GM19324 (cell line): ENCODE measurements around the gene COL9A3.

Source experiments
- ATAC-seq: cut with Tn5 transposase; IDR thresholded peaks from one replicate; pipeline ENCODE4 v1.9.1; 2021; ENCODE audit warnings: mild to moderate bottlenecking, moderate library complexity; ENCODE audit not compliant: unreplicated experiment, low FRiP score

COL9A3 gene

GRCh38 chr20:62795023-62795761 lies 21.7 kb upstream of the COL9A3 start:
- no peak for ATAC-seq

- ATAC-seq = no peak
Measured at GRCh38 chr20:62796699-62797491, 20.0 kb upstream of the COL9A3 start.

- no peak for ATAC-seq
Measured at GRCh38 chr20:62797671-62798532, 18.9 kb upstream of the COL9A3 start.

GRCh38 chr20:62799036-62799435 lies 17.8 kb upstream of the COL9A3 start:
- no peak for ATAC-seq

DNA sequence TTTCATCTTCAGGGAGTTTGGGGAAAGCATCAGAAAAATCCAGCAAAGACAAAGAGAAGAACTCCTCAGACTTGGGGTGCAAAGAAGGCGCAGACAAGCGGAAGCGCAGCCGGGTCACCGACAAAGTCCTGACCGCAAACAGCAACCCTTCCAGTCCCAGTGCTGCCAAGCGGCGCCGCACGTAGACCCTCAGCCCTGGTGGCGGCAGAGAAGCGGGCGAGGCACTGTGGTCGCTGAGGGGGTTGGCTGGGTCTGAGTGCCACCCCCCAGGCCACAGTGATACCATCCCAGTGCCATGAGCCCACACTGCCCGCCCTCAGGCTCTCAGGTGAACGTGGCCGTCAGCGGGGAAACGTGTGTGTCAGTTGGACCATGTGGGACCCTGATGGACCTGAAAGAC lies 17.4 kb upstream of the COL9A3 start:
- no peak for ATAC-seq

- ATAC-seq = no peak
Measured at GRCh38 chr20:62799873-62800272, 17.0 kb upstream of the COL9A3 start.

- ATAC-seq = no peak
Measured at GRCh38 chr20:62800314-62801259, 16.3 kb upstream of the COL9A3 start.

DNA sequence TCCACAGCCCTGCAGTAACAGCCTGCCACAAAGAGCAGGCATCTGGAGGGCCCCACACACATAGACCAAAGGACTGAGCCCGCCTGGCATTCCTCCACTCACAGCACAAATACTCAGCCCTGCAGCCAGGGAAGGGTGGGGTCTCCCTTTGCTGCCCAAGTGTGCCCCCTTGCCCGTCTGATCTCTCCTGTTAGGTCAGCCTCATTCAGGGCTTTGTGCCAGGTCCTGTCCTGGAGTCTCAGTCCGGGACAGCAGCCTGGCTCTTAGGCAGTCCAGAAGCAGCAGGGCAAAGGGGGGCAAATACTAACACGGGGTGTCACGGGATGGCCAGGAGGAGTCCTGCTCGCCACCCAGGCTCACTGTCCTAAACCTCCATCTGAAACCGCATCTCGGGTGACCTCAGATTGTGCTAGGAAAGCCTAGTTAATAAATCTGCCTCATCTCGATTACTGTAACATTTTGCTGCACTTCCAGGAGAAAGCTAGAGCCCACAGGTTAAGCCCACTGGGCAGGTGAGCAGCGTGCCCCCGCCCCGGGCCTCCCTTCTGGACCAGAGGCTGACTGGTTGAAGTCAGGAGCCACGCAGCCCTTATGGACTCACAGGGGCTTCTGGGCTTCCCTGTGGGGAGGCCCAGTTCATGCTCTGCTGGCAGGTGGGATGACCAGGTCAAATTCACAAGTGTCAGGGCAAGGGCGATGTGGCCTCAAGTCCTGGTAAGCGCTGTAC lies 15.4 kb upstream of the COL9A3 start:
- ATAC-seq = no peak

- no peak for ATAC-seq
Measured at GRCh38 chr20:62802026-62802712, 14.7 kb upstream of the COL9A3 start.

DNA sequence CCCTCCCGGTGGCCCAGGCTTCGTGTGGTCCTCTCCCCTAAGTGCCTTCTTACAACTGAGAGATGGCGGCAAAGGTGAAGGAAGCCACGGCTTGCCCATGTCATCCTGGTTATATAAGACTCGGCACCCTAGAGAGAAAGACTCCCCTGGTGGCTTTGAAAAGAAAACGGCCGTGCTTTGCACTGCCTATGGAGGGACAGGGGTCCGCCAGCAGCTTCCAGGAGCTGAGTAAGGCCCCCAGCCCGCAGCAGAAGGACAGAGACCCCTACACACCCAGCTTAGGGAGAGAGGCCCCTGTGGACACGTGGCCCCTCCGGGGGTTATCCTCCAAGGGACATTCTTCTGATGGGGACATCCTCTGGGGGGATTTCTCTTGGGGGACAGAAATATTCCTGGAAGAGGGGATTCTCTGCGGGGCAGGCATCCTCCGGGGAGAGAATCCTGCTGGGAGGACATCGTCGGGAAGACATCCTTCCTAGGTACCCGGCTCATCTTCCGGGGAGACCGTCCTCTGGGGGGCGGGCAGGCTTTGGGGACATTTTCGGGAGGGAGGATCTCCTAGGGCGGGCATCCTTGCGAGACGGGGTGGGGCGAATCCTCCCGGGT lies 12.7 kb upstream of the COL9A3 start:
- no peak for ATAC-seq

DNA sequence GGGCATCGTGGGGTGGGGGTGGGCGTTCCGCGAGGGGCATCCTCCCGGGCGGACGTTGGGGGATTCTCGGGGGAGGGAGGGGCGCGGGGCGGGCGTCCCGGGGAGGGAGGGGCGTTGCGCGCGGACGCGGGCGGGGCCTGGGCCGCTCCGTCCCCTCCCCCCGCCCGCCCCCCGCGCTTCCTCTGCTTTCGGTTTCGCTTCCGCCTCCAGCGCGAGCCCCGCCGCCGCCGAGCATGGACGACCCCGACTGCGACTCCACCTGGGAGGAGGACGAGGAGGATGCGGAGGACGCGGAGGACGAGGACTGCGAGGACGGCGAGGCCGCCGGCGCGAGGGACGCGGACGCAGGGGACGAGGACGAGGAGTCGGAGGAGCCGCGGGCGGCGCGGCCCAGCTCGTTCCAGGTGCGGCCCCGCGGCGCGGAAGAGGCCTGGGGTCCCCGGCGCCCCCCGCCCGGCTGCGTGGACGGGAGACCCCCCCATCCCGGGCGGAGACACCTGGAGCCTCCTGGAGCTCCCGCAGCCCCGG lies 12.2 kb upstream of the COL9A3 start, which contains the start of gene OGFR:
Gene OGFR (plus strand): TSS at position 209 of the 528 bp plus-strand sequence. CDS start 25 bp downstream, at position 234.
- peak; percentile 63 for ATAC-seq

DNA sequence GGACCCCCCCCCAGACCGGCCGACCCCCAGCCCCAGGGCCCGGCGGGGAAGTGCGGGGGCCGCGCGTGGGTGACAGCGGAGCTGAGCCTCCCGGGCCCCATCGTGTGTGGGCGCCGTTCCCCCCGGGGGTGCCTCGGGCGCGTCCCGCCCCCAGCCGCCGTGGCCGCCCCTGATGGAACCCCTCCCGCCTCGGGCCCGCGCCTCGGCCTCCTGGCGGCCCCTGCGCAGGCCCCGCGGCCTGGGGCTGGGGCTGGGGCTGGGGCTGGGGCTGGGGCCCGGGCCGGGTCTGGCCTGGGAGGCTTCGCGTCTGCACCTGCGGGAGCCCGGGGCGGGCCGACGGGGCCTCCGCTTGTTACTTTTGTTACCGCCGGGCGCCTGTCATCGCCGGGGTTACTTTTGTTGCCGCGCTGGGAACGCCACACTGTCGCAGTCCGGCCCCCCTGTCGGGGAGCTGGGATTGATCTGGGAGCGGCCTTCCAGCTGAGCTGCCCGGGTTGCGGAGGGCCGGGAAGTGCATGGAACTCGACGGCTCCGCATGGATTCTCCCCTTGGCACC lies 11.6 kb upstream of the COL9A3 start:
- ATAC-seq = peak; percentile 34

- ATAC-seq = no peak
Measured at GRCh38 chr20:62805711-62806382, 11.0 kb upstream of the COL9A3 start.

- ATAC-seq = no peak
Measured at GRCh38 chr20:62806383-62807050, 10.3 kb upstream of the COL9A3 start.

DNA sequence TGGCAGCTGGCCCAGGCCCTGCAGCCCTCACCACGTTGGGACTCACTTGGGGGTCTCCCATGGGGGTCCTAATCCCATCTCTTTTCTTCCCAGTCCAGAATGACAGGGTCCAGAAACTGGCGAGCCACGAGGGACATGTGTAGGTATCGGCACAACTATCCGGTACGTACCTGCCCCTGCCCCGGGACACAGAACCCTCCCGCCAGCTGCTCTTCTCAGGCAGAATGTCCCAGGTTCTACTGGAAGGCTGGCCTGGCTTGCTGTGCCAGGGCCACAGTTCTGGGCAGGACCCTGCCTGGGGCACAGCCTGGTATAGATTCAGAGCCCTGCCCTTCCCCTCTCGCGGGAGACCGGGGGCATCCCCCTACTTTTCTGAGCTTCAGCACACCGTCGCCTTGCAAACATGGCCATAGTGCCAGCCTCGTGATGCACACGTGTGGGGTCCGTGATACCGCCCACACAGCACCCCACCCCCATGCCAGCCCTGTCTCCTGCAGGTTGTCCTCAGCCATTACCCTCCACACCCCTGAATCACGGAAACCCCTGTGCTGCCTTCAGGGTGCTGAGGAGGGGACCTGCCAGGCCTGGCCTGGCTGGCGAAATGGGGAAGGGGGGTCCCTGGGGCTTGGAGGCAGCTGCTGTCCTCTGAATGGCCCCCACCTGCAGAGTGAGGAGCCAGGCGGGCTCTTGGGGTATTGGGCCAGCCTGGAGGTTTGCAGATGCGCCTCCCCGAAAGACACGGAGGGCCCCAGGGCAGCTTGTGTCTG lies 9.2 kb upstream of the COL9A3 start:
- ATAC-seq = no peak
